Sigmoid colon (tissue), 4 donors: ENCODE data around the gene SCAF1.

Source experiments
- CTCF ChIP-seq, 4 experiments: fragments of 450-650 bp in 3 of 4; fragments of 200-600 bp in 1 of 4; IDR thresholded peaks; one replicate each; pipeline ENCODE4 v1.5.1; 2016 to 2019; ENCODE audit warnings: antibody characterized with exemption in 4 of 4, mild to moderate bottlenecking in 3 of 4, moderate library complexity in 2 of 4
- EP300 ChIP-seq, 4 donors: sonication (generic); formaldehyde crosslinking; IDR thresholded peaks; one replicate each; pipeline ENCODE4 v1.6.1; 2017; ENCODE audit warnings: antibody characterized with exemption in 4 of 4
- POLR2A ChIP-seq, 2 donors: fragments of 450-650 bp; IDR thresholded peaks; one replicate each; pipeline ENCODE4 v1.6.1; 2016; ENCODE audit warnings: antibody characterized with exemption in 2 of 2, mild to moderate bottlenecking in 2 of 2, moderate library complexity in 2 of 2
- POLR2AphosphoS5 ChIP-seq, 4 donors: sonication (generic); formaldehyde crosslinking; IDR thresholded peaks; one replicate each; pipeline ENCODE4 v1.6.1; 2017; ENCODE audit warnings: antibody characterized with exemption in 4 of 4

- no peak for TF ChIP-seq CTCF (IDR thresholded peaks at IDR 0.05)
- TF ChIP-seq POLR2AphosphoS5 (IDR thresholded peaks at IDR 0.05) = no peak
- TF ChIP-seq POLR2A (IDR thresholded peaks at IDR 0.05) = no peak
- no peak for TF ChIP-seq EP300 (IDR thresholded peaks at IDR 0.05)
These were observed 24.1 kb downstream of the SCAF1 start for GRCh38 chr19:49666120-49666444.
